ENCODE results near the gene PRSS37. TPM values are rescaled to one million over a fixed set of nuclear protein-coding genes. Genes with fewer than 3 reads are reported as not detected.
A peak's percentile ranks its signal among the peaks of the same experiment; 100 is the strongest.
"Not testable (repeated sequence)": the region's sequence is repeated elsewhere in the genome, so short reads cannot be mapped to it uniquely, and the experiment has no call there.

Gene PRSS37
- total RNA-seq = not detected
- long read RNA-seq = 0 reads

- intact Hi-C loops (cut with DNase I) = no loop called here
- ATAC-seq (no peak), DNase-seq (ENCODE audit: missing footprints) (no peak)
These were observed at the start of gene PRSS37 for GRCh38 chr7:141841385-141841784. PRSS37 (minus strand) TSS chr7:141841485; CDS start chr7:141841049, 436 bp downstream.

- ATAC-seq (no peak), DNase-seq (ENCODE audit: missing footprints) (no peak)
- intact Hi-C loops (cut with DNase I) = no loop called here
These were observed 48.0 kb upstream of the PRSS37 start for GRCh38 chr7:141889321-141889720.

- ATAC-seq (no peak), DNase-seq (ENCODE audit: missing footprints) (no peak)
- intact Hi-C loops (cut with DNase I) = no loop called here
These were observed 43.4 kb upstream of the PRSS37 start for GRCh38 chr7:141884539-141885225.

- ATAC-seq (no peak), DNase-seq (ENCODE audit: missing footprints) (peak; percentile 57)
- intact Hi-C loops (cut with DNase I) = no loop called here
These were observed 39.7 kb upstream of the PRSS37 start for GRCh38 chr7:141880960-141881359.

- ATAC-seq (no peak), DNase-seq (ENCODE audit: missing footprints) (no peak)
- intact Hi-C loops (cut with DNase I) = no loop called here
These were observed 36.1 kb upstream of the PRSS37 start for GRCh38 chr7:141877365-141877764.

- DNase-seq (ENCODE audit: missing footprints) = no peak
- ATAC-seq = no peak
- intact Hi-C loops (cut with DNase I) = no loop called here
These were observed 35.1 kb upstream of the PRSS37 start for GRCh38 chr7:141876371-141876770.

GRCh38 chr7:141875453-141875852 lies 34.2 kb upstream of the PRSS37 start:
- no peak for ATAC-seq
- intact Hi-C loops (cut with DNase I) = no loop called here
- no peak for DNase-seq (ENCODE audit: missing footprints)

GRCh38 chr7:141874787-141875186 lies 33.5 kb upstream of the PRSS37 start:
- intact Hi-C loops (cut with DNase I) = no loop called here

GRCh38 chr7:141872931-141873330 lies 31.6 kb upstream of the PRSS37 start:
- intact Hi-C loops (cut with DNase I) = no loop called here
- no peak for ATAC-seq
- no peak for DNase-seq (ENCODE audit: missing footprints)

More at GRCh38 chr7:141874787-141875186, 33.5 kb upstream of the PRSS37 start:
- DNase-seq (ENCODE audit: missing footprints) = no peak
- no peak for ATAC-seq

- ATAC-seq (no peak), DNase-seq (ENCODE audit: missing footprints) (no peak)
- intact Hi-C loops (cut with DNase I) = no loop called here
These were observed 25.7 kb upstream of the PRSS37 start for GRCh38 chr7:141866974-141867373.

- intact Hi-C loops (cut with DNase I) = no loop called here
- no peak for ATAC-seq
These were observed 23.6 kb upstream of the PRSS37 start for GRCh38 chr7:141864765-141865447.

GRCh38 chr7:141860207-141860606 lies 18.9 kb upstream of the PRSS37 start:
- ATAC-seq (no peak), DNase-seq (ENCODE audit: missing footprints) (no peak)
- intact Hi-C loops (cut with DNase I) = no loop called here

More at GRCh38 chr7:141864765-141865447, 23.6 kb upstream of the PRSS37 start:
- DNase-seq (ENCODE audit: missing footprints) = no peak

GRCh38 chr7:141847996-141848395 lies 6.7 kb upstream of the PRSS37 start:
- no peak for ATAC-seq
- intact Hi-C loops (cut with DNase I) = no loop called here

GRCh38 chr7:141844256-141844655 lies 3.0 kb upstream of the PRSS37 start:
- no peak for DNase-seq (ENCODE audit: missing footprints)
- intact Hi-C loops (cut with DNase I) = no loop called here
- ATAC-seq = no peak

More at GRCh38 chr7:141847996-141848395, 6.7 kb upstream of the PRSS37 start:
- DNase-seq (ENCODE audit: missing footprints) = no peak

GRCh38 chr7:141842904-141843303 lies 1.6 kb upstream of the PRSS37 start:
- no peak for ATAC-seq
- DNase-seq (ENCODE audit: missing footprints) = no peak
- intact Hi-C loops (cut with DNase I) = no loop called here

- DNase-seq (ENCODE audit: missing footprints) = no peak
- intact Hi-C loops (cut with DNase I) = no loop called here
- no peak for ATAC-seq
These were observed 577 bp downstream of the PRSS37 start for GRCh38 chr7:141840708-141841107.

GRCh38 chr7:141839256-141839655 lies 2.0 kb downstream of the PRSS37 start:
- ATAC-seq = no peak
- intact Hi-C loops (cut with DNase I) = no loop called here
- DNase-seq (ENCODE audit: missing footprints) = no peak

GRCh38 chr7:141838581-141838980 lies 2.7 kb downstream of the PRSS37 start:
- no peak for ATAC-seq
- intact Hi-C loops (cut with DNase I) = no loop called here
- no peak for DNase-seq (ENCODE audit: missing footprints)

- intact Hi-C loops (cut with DNase I) = no loop called here
- ATAC-seq (no peak), DNase-seq (ENCODE audit: missing footprints) (no peak)
These were observed 3.6 kb downstream of the PRSS37 start for GRCh38 chr7:141837683-141838082.

GRCh38 chr7:141822432-141822831 lies 18.9 kb downstream of the PRSS37 start:
- ATAC-seq; DNase-seq (ENCODE audit: missing footprints); intact Hi-C loops (cut with DNase I): not testable (repeated sequence)
